GM19328 (cell line): ENCODE measurements around the gene UQCC2.

Source experiments
- ATAC-seq: cut with Tn5 transposase; IDR thresholded peaks from one replicate; pipeline ENCODE4 v1.9.1; 2021; ENCODE audit warnings: mild to moderate bottlenecking, moderate library complexity; ENCODE audit not compliant: unreplicated experiment

The UQCC2 gene

GRCh38 chr6:33711140-33712129, at the start of gene UQCC2:
Gene UQCC2 (minus strand): TSS chr6:33711700. CDS start chr6:33711686, 14 bp downstream.
- ATAC-seq, result peak; percentile 67

GRCh38 chr6:33759887-33760629, 48.6 kb upstream of the UQCC2 start:
- ATAC-seq, result no peak

GRCh38 chr6:33758815-33759216, 47.3 kb upstream of the UQCC2 start:
- no peak for ATAC-seq

GRCh38 chr6:33757906-33758305, 46.4 kb upstream of the UQCC2 start:
- no peak for ATAC-seq

GRCh38 chr6:33757113-33757512, 45.6 kb upstream of the UQCC2 start:
- no peak for ATAC-seq

- no peak for ATAC-seq
These were observed 44.9 kb upstream of the UQCC2 start for GRCh38 chr6:33756211-33756954.

GRCh38 chr6:33755070-33755869, 43.8 kb upstream of the UQCC2 start:
- no peak for ATAC-seq

GRCh38 chr6:33754222-33754621, 42.7 kb upstream of the UQCC2 start:
- ATAC-seq, result no peak

- ATAC-seq, result no peak
These were observed 41.1 kb upstream of the UQCC2 start for GRCh38 chr6:33752646-33753015.

GRCh38 chr6:33751771-33752645, 40.5 kb upstream of the UQCC2 start:
- no peak for ATAC-seq

GRCh38 chr6:33750244-33750991, 38.9 kb upstream of the UQCC2 start:
- ATAC-seq, result no peak

- no peak for ATAC-seq
These were observed 37.9 kb upstream of the UQCC2 start for GRCh38 chr6:33749401-33749800.

GRCh38 chr6:33748841-33749240, 37.3 kb upstream of the UQCC2 start:
- ATAC-seq, result no peak

GRCh38 chr6:33747823-33748222, 36.3 kb upstream of the UQCC2 start:
- ATAC-seq, result no peak

GRCh38 chr6:33746651-33747100, 35.2 kb upstream of the UQCC2 start, which contains the start of gene IP6K3:
Gene IP6K3 (minus strand): TSS chr6:33746905. CDS start chr6:33735476, 11,429 bp downstream.
- no peak for ATAC-seq

- ATAC-seq, result no peak
These were observed 34.6 kb upstream of the UQCC2 start for GRCh38 chr6:33746036-33746600.

GRCh38 chr6:33745548-33745947, 34.0 kb upstream of the UQCC2 start:
- no peak for ATAC-seq

GRCh38 chr6:33744895-33745546, 33.5 kb upstream of the UQCC2 start:
- ATAC-seq, result no peak
